Liver (tissue), 3 donors: Measurements from ENCODE around the gene LRRC32.

ENCODE experiments used
- ATF3 ChIP-seq: IDR thresholded peaks from 2 replicates; pipeline ENCODE4 v1.6.1; 2016; ENCODE audit warnings: antibody characterized with exemption
- EGR1 ChIP-seq, 2 donors: IDR thresholded peaks; 2 replicates each; pipeline ENCODE4 v1.6.1; 2016 to 2018; ENCODE audit warnings: antibody characterized with exemption in 2 of 2, low read depth in 2 of 2
- GABPA ChIP-seq, 2 donors: IDR thresholded peaks in 1 of 2; conservative IDR thresholded peaks in 1 of 2; 2 replicates each; pipeline ENCODE4 v1.6.1; 2016; ENCODE audit warnings: antibody characterized with exemption in 2 of 2, mild to moderate bottlenecking in 1 of 2, moderate library complexity in 1 of 2
- SP1 ChIP-seq: IDR thresholded peaks from 2 replicates; pipeline ENCODE4 v1.6.1; 2018; ENCODE audit warnings: antibody characterized with exemption, mild to moderate bottlenecking
- TAF1 ChIP-seq: conservative IDR thresholded peaks from 2 replicates; pipeline ENCODE4 v1.6.1; 2016; ENCODE audit warnings: antibody characterized with exemption, mild to moderate bottlenecking
- TF ChIP-seq, protein P1 (sequence below): fragments of 150-350 bp; IDR thresholded peaks from 2 replicates; pipeline ENCODE4 v1.5.1; 2017; ENCODE audit warnings: improper control_type of control experiment, low read depth, low read length; ENCODE audit not compliant: missing input control
- TF ChIP-seq, protein P2 (sequence below): IDR thresholded peaks from 2 replicates; pipeline ENCODE4 v1.6.1; 2016; ENCODE audit warnings: antibody characterized with exemption, mild to moderate bottlenecking
- TF ChIP-seq, protein P3 (sequence below): IDR thresholded peaks from 2 replicates; pipeline ENCODE4 v1.6.1; 2016; ENCODE audit warnings: antibody characterized with exemption
- TF ChIP-seq, protein P4 (sequence below): IDR thresholded peaks from 2 replicates; pipeline ENCODE4 v1.6.1; 2016; ENCODE audit warnings: antibody characterized with exemption
- donor health status: healthy.
- donor health status: healthy.

GRCh38 chr11:76701294-76702040 lies 30.9 kb upstream of the LRRC32 start:
- TF ChIP-seq, protein P1, sequence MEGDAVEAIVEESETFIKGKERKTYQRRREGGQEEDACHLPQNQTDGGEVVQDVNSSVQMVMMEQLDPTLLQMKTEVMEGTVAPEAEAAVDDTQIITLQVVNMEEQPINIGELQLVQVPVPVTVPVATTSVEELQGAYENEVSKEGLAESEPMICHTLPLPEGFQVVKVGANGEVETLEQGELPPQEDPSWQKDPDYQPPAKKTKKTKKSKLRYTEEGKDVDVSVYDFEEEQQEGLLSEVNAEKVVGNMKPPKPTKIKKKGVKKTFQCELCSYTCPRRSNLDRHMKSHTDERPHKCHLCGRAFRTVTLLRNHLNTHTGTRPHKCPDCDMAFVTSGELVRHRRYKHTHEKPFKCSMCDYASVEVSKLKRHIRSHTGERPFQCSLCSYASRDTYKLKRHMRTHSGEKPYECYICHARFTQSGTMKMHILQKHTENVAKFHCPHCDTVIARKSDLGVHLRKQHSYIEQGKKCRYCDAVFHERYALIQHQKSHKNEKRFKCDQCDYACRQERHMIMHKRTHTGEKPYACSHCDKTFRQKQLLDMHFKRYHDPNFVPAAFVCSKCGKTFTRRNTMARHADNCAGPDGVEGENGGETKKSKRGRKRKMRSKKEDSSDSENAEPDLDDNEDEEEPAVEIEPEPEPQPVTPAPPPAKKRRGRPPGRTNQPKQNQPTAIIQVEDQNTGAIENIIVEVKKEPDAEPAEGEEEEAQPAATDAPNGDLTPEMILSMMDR, result no peak
- no peak for TF ChIP-seq TAF1
- TF ChIP-seq, protein P2, sequence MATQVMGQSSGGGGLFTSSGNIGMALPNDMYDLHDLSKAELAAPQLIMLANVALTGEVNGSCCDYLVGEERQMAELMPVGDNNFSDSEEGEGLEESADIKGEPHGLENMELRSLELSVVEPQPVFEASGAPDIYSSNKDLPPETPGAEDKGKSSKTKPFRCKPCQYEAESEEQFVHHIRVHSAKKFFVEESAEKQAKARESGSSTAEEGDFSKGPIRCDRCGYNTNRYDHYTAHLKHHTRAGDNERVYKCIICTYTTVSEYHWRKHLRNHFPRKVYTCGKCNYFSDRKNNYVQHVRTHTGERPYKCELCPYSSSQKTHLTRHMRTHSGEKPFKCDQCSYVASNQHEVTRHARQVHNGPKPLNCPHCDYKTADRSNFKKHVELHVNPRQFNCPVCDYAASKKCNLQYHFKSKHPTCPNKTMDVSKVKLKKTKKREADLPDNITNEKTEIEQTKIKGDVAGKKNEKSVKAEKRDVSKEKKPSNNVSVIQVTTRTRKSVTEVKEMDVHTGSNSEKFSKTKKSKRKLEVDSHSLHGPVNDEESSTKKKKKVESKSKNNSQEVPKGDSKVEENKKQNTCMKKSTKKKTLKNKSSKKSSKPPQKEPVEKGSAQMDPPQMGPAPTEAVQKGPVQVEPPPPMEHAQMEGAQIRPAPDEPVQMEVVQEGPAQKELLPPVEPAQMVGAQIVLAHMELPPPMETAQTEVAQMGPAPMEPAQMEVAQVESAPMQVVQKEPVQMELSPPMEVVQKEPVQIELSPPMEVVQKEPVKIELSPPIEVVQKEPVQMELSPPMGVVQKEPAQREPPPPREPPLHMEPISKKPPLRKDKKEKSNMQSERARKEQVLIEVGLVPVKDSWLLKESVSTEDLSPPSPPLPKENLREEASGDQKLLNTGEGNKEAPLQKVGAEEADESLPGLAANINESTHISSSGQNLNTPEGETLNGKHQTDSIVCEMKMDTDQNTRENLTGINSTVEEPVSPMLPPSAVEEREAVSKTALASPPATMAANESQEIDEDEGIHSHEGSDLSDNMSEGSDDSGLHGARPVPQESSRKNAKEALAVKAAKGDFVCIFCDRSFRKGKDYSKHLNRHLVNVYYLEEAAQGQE, result no peak
- no peak for TF ChIP-seq ATF3
- TF ChIP-seq, protein P3, sequence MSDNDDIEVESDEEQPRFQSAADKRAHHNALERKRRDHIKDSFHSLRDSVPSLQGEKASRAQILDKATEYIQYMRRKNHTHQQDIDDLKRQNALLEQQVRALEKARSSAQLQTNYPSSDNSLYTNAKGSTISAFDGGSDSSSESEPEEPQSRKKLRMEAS, result no peak
- no peak for TF ChIP-seq EGR1 (IDR thresholded peaks at IDR 0.05; ENCODE audit: low read depth in 2 of 2)
- TF ChIP-seq SP1, result no peak
- TF ChIP-seq GABPA (IDR thresholded peaks at IDR 0.05 in 1 of 2, conservative IDR thresholded peaks at IDR 0.05 in 1 of 2), result no peak
- TF ChIP-seq, protein P4, sequence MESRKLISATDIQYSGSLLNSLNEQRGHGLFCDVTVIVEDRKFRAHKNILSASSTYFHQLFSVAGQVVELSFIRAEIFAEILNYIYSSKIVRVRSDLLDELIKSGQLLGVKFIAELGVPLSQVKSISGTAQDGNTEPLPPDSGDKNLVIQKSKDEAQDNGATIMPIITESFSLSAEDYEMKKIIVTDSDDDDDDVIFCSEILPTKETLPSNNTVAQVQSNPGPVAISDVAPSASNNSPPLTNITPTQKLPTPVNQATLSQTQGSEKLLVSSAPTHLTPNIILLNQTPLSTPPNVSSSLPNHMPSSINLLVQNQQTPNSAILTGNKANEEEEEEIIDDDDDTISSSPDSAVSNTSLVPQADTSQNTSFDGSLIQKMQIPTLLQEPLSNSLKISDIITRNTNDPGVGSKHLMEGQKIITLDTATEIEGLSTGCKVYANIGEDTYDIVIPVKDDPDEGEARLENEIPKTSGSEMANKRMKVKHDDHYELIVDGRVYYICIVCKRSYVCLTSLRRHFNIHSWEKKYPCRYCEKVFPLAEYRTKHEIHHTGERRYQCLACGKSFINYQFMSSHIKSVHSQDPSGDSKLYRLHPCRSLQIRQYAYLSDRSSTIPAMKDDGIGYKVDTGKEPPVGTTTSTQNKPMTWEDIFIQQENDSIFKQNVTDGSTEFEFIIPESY, result no peak
